GM12878 (cell line): ENCODE data around the gene KCNB1. TPM values are rescaled to one million over a fixed set of nuclear protein-coding genes. Genes with fewer than 3 reads are reported as not detected.

Source experiments
- ATAC-seq: fragments of 200-7000 bp; cut with Tn5 transposase; 3 replicates; pipeline ENCODE4 v1.9.1; 2020; ENCODE audit warnings: mild to moderate bottlenecking, moderate library complexity
- BruUV-seq: library from RNA; stranded (reverse); fragments of 400-500 nt; replicated peaks from 2 replicates; lab custom pipeline; 2021; lab: Mats Ljungman, UMichigan
- CTCF ChIA-PET: fragments of 300-600 bp; sonication (Branson Sonifier 250); formaldehyde crosslinking; extraction: SDS; loops from one replicate; lab custom pipeline; 2021; ENCODE audit warnings: inconsistent platforms; lab: Yijun Ruan, JAX
- POLR2A ChIA-PET: fragments of 350-600 bp; formaldehyde crosslinking; extraction: SDS; loops from one replicate; lab custom pipeline; 2021; ENCODE audit warnings: inconsistent platforms; lab: Charles Lee
- RAD21 ChIA-PET: fragments of 300-600 bp; sonication (Branson Sonifier 250); formaldehyde crosslinking; loops from one replicate; lab custom pipeline; 2023; ENCODE audit warnings: antibody characterized with exemption; ENCODE audit not compliant: unreplicated experiment; lab: Charles Lee
- SMC1A ChIA-PET: fragments of 300-600 bp; sonication (Branson Sonifier 250); formaldehyde crosslinking; loops from one replicate; lab custom pipeline; 2023; ENCODE audit not compliant: unreplicated experiment, uncharacterized antibody; lab: Charles Lee
- DNase-seq: peaks from one replicate; pipeline ENCODE4 v3.0.0-alpha.2; 2011; ENCODE audit warnings: low read depth, low spot score
- FAIRE-seq: peaks from 3 replicates; lab custom pipeline; 2011; peaks lifted over from hg19 to GRCh38; lab: Jason Lieb, UNC
- H2AFZ ChIP-seq: 2 replicates; pipeline ENCODE4 v1.6.0; 2011; ENCODE audit warnings: low read depth, low read length, control low read depth; ENCODE audit not compliant: control insufficient read depth
- H3K27ac ChIP-seq: 2 replicates; pipeline ENCODE4 v1.5.1; 2011; ENCODE audit warnings: control low read depth; ENCODE audit not compliant: control insufficient read depth, insufficient read depth
- H3K27me3 ChIP-seq, 2 experiments: replicated peaks in 1 of 2; 2 replicates each; pipeline versions ENCODE4 v1.6.0 to v1.6.1; 2011; ENCODE audit warnings: low read length in 1 of 2; ENCODE audit not compliant: control insufficient read depth in 2 of 2, insufficient read depth in 2 of 2
- H3K36me3 ChIP-seq, 2 experiments: 2 replicates each; pipeline ENCODE4 v1.5.1; 2011; ENCODE audit warnings: low read length in 1 of 2; ENCODE audit not compliant: control insufficient read depth in 2 of 2, insufficient read depth in 2 of 2
- H3K4me1 ChIP-seq: 2 replicates; pipeline ENCODE4 v1.6.1; 2011; ENCODE audit warnings: mild to moderate bottlenecking, low read length, moderate library complexity, mixed read lengths; ENCODE audit not compliant: control insufficient read depth, insufficient read depth
- H3K4me2 ChIP-seq: 2 replicates; pipeline ENCODE4 v1.6.0; 2011; ENCODE audit warnings: control low read depth; ENCODE audit not compliant: control insufficient read depth, insufficient read depth
- H3K4me3 ChIP-seq: fragments of 200-600 bp; sonication (generic); 2 replicates; pipeline ENCODE4 v1.5.1; 2016
- H3K79me2 ChIP-seq: 2 replicates; pipeline ENCODE4 v1.6.0; 2011; ENCODE audit warnings: low read length; ENCODE audit not compliant: control insufficient read depth, insufficient read depth
- H3K9ac ChIP-seq: 2 replicates; pipeline ENCODE4 v1.8.0; 2011; ENCODE audit warnings: low read length, control low read depth, mixed read lengths; ENCODE audit not compliant: control insufficient read depth, insufficient read depth
- H3K9me3 ChIP-seq: replicated peaks from 3 replicates; pipeline ENCODE4 v1.5.1; 2011; ENCODE audit warnings: mild to moderate bottlenecking, low read length; ENCODE audit not compliant: control insufficient read depth, insufficient read depth
- H4K20me1 ChIP-seq: 2 replicates; pipeline ENCODE4 v1.6.0; 2011; ENCODE audit not compliant: control insufficient read depth, insufficient read depth
- EED ChIP-seq: sonication (generic); IDR thresholded peaks from 2 replicates; pipeline ENCODE4 v1.6.1; 2016; ENCODE audit warnings: antibody characterized with exemption, low read depth
- FOXM1 ChIP-seq: IDR thresholded peaks from 2 replicates; pipeline ENCODE4 v1.6.1; 2012; ENCODE audit warnings: low read depth, mild to moderate bottlenecking, inconsistent platforms, low read length, moderate library complexity
- POLR2AphosphoS5 ChIP-seq: IDR thresholded peaks from 2 replicates; pipeline ENCODE4 v1.6.1; 2011; ENCODE audit warnings: mild to moderate bottlenecking, low read length, inconsistent platforms
- RAD21 ChIP-seq: IDR thresholded peaks from 2 replicates; pipeline ENCODE4 v1.6.1; 2011; ENCODE audit warnings: mild to moderate bottlenecking, low read depth, low read length, moderate library complexity; ENCODE audit not compliant: insufficient read depth
- SPI1 ChIP-seq: IDR thresholded peaks from 2 replicates; pipeline ENCODE4 v1.6.1; 2011; ENCODE audit warnings: low read depth, mild to moderate bottlenecking, low read length, moderate library complexity, borderline replicate concordance; ENCODE audit not compliant: insufficient read depth
- WGBS: methylation state at CpG from one replicate; pipeline ENCODE4 v1.1.6; 2016; ENCODE audit warnings: low lambda C conversion rate; ENCODE audit not compliant: insufficient replicate concordance, insufficient coverage; ENCODE audit errors: missing lambda C conversion rate; 5-methylcytosine and 5-hydroxymethylcytosine counted together
- in situ Hi-C: fragments of 300-500 bp; cut with MboI; formaldehyde crosslinking; loops from 9 replicates; pipeline ENCODE4 v1.14.3; 2018; ENCODE audit warnings: mixed read lengths
- intact Hi-C: fragments of 100-400 bp; cut with micrococcal nuclease; formaldehyde crosslinking; loops from one replicate; pipeline ENCODE4 v1.14.2; 2022; ENCODE audit not compliant: unreplicated experiment
- polyA plus RNA-seq, 11 experiments: library from polyadenylated mRNA; depleted of rRNA in 4 of 11; unstranded in 6 of 11; stranded (reverse) in 5 of 11; fragments of >200 nt; fragmentation: Nextera tagmentation in 4 of 11; fragmentation: Illumina TruSeq in 1 of 11; extraction: Ambion mirVana in 4 of 11; extraction: Trizol in 1 of 11; gene quantifications; 1 replicate in 1 of 11; 2 replicates in 10 of 11; pipeline versions ENCODE4 v1.2.1 to v1.2.3, GENCODE V29; 2011 to 2016; ENCODE audit warnings: inconsistent platforms in 2 of 11, missing spikeins in 2 of 11, low read depth in 1 of 11
- total RNA-seq, 4 experiments: library from RNA; depleted of rRNA in 3 of 4; stranded (reverse); fragments of >200 nt in 3 of 4; fragmentation: Illumina TruSeq in 1 of 4; extraction: Trizol in 1 of 4; gene quantifications; 2 replicates each; pipeline versions ENCODE4 v1.2.1 to v1.2.3, GENCODE V29; 2013 to 2021
- TF ChIP-seq, protein P1 (sequence below): fragments of 450-650 bp; IDR thresholded peaks from 2 replicates; pipeline ENCODE4 v1.6.1; 2016; ENCODE audit warnings: mild to moderate bottlenecking
- TF ChIP-seq, protein P2 (sequence below): fragments of 450-650 bp; IDR thresholded peaks from 2 replicates; pipeline ENCODE4 v1.6.1; 2014; ENCODE audit warnings: mild to moderate bottlenecking
- TF ChIP-seq, protein P3 (sequence below): fragments of 450-650 bp; formaldehyde crosslinking; IDR thresholded peaks from 2 replicates; pipeline ENCODE4 v1.4.0; 2022; ENCODE audit warnings: mild to moderate bottlenecking, moderate library complexity
- TF ChIP-seq, protein P4 (sequence below): fragments of 450-650 bp; formaldehyde crosslinking; IDR thresholded peaks from 2 replicates; pipeline ENCODE4 v1.4.0; 2020; ENCODE audit warnings: mild to moderate bottlenecking, moderate library complexity

KCNB1 gene
- total and polyA plus RNA-seq, 10 of the 15 experiments (the other 5 are each of a cell fraction or from before 2014, with no cell fraction given), result 0.02 to 0.08 (median 0.03) TPM; not detected in 7

DNA sequence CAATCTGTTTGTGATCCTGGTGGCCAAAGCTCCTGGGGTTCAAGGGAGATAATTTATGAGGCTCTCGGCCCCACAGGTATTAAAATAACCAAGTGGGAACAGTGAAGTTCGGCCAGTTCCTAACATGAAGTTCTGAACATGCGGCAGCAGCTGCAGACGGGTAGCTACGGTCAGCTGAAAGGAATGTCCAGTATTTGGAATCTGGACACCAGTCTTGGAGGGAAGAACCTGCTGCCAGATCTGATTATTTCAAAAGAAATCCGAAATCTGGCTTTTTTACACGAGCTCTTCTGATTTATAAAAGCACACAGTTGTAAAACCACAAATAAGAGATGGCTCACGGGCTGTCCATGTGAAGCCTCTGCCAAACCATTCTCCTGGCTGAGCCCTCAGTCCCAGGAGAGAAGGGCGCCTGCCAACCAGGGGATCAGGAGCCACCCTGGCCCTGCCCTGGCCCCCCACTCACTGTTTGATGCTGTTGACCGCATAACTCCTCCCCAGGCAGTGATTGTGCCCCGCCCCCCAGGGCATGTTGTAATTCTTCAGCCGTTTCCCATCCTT lies 28.2 kb upstream of the KCNB1 start:
- DNase-seq (no peak), FAIRE-seq (no peak), ATAC-seq (no peak)
- H3K4me2 ChIP-seq, result no peak overlapping the region
- H3K36me3 ChIP-seq, result no peaks in the 10 kb centered on the region
- ChIA-PET POLR2A (no interaction called here), RAD21 (no interaction called here), SMC1A (no interaction called here), CTCF (interaction anchor here (1.0 kb wide), 1 partner anchor 176 kb away, joined by 3 read pairs; no protein-coding TSS in a partner anchor)
- no peak overlapping the region for H2AFZ ChIP-seq
- intact Hi-C loops, result no loop called here
- WGBS, result 27% methylated on average over 12 of the region's 12 CpGs
- no peak overlapping the region for H3K9ac ChIP-seq
- H4K20me1 ChIP-seq, result no peaks in the 10 kb centered on the region
- H3K27me3 ChIP-seq, result peaks cover 2 to 4% of the 10 kb centered on the region in 2 experiments; a peak in 2 of 4 replicates
- H3K4me3 ChIP-seq, result no peak overlapping the region
- no peaks in the 10 kb centered on the region for H3K9me3 ChIP-seq
- TF ChIP-seq, protein P1, sequence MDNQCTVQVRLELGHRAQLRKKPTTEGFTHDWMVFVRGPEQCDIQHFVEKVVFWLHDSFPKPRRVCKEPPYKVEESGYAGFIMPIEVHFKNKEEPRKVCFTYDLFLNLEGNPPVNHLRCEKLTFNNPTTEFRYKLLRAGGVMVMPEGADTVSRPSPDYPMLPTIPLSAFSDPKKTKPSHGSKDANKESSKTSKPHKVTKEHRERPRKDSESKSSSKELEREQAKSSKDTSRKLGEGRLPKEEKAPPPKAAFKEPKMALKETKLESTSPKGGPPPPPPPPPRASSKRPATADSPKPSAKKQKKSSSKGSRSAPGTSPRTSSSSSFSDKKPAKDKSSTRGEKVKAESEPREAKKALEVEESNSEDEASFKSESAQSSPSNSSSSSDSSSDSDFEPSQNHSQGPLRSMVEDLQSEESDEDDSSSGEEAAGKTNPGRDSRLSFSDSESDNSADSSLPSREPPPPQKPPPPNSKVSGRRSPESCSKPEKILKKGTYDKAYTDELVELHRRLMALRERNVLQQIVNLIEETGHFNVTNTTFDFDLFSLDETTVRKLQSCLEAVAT, result no peak
- TF ChIP-seq, protein P2, sequence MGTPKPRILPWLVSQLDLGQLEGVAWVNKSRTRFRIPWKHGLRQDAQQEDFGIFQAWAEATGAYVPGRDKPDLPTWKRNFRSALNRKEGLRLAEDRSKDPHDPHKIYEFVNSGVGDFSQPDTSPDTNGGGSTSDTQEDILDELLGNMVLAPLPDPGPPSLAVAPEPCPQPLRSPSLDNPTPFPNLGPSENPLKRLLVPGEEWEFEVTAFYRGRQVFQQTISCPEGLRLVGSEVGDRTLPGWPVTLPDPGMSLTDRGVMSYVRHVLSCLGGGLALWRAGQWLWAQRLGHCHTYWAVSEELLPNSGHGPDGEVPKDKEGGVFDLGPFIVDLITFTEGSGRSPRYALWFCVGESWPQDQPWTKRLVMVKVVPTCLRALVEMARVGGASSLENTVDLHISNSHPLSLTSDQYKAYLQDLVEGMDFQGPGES, result no peak
- TF ChIP-seq SPI1 (no peak), RAD21 (no peak), EED (no peak), POLR2AphosphoS5 (no peak), FOXM1 (no peak)
- TF ChIP-seq, protein P3, sequence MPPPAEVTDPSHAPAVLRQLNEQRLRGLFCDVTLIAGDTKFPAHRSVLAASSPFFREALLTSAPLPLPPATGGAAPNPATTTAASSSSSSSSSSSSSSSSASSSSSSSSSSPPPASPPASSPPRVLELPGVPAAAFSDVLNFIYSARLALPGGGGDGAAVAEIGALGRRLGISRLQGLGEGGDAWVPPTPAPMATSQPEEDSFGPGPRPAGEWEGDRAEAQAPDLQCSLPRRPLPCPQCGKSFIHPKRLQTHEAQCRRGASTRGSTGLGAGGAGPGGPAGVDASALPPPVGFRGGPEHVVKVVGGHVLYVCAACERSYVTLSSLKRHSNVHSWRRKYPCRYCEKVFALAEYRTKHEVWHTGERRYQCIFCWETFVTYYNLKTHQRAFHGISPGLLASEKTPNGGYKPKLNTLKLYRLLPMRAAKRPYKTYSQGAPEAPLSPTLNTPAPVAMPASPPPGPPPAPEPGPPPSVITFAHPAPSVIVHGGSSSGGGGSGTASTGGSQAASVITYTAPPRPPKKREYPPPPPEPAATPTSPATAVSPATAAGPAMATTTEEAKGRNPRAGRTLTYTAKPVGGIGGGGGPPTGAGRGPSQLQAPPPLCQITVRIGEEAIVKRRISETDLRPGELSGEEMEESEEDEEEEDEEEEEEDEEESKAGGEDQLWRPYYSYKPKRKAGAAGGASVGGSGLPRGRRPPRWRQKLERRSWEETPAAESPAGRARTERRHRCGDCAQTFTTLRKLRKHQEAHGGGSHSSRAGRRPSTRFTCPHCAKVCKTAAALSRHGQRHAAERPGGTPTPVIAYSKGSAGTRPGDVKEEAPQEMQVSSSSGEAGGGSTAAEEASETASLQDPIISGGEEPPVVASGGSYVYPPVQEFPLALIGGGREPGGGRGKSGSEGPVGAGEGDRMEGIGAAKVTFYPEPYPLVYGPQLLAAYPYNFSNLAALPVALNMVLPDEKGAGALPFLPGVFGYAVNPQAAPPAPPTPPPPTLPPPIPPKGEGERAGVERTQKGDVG, result no peak
- TF ChIP-seq, protein P4, sequence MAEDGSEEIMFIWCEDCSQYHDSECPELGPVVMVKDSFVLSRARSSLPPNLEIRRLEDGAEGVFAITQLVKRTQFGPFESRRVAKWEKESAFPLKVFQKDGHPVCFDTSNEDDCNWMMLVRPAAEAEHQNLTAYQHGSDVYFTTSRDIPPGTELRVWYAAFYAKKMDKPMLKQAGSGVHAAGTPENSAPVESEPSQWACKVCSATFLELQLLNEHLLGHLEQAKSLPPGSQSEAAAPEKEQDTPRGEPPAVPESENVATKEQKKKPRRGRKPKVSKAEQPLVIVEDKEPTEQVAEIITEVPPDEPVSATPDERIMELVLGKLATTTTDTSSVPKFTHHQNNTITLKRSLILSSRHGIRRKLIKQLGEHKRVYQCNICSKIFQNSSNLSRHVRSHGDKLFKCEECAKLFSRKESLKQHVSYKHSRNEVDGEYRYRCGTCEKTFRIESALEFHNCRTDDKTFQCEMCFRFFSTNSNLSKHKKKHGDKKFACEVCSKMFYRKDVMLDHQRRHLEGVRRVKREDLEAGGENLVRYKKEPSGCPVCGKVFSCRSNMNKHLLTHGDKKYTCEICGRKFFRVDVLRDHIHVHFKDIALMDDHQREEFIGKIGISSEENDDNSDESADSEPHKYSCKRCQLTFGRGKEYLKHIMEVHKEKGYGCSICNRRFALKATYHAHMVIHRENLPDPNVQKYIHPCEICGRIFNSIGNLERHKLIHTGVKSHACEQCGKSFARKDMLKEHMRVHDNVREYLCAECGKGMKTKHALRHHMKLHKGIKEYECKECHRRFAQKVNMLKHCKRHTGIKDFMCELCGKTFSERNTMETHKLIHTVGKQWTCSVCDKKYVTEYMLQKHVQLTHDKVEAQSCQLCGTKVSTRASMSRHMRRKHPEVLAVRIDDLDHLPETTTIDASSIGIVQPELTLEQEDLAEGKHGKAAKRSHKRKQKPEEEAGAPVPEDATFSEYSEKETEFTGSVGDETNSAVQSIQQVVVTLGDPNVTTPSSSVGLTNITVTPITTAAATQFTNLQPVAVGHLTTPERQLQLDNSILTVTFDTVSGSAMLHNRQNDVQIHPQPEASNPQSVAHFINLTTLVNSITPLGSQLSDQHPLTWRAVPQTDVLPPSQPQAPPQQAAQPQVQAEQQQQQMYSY (CRISPR knock-in tag), result no peak
- no peak overlapping the region for H3K27ac ChIP-seq
- in situ Hi-C loops, result loop anchor here (25.0 kb wide), 1 partner anchor 173 kb away; no protein-coding TSS in a partner anchor
- no peaks in the 10 kb centered on the region for H3K4me1 ChIP-seq
- no peaks in the 10 kb centered on the region for H3K79me2 ChIP-seq
- no TSS peak for BruUV-seq
